Common myeloid progenitor, CD34-positive (primary cell): ENCODE results near the gene ZNF331.

Experiments used
- CTCF ChIA-PET: fragments of 350-600 bp; sonication (Branson Sonifier 250); formaldehyde crosslinking; loops from one replicate; lab custom pipeline; 2021; ENCODE audit warnings: antibody characterized with exemption; lab: Charles Lee
- POLR2A ChIA-PET: fragments of 350-600 bp; sonication (Branson Sonifier 250); formaldehyde crosslinking; loops from one replicate; lab custom pipeline; 2021; ENCODE audit warnings: antibody characterized with exemption; lab: Charles Lee
- DNase-seq, 3 donors: peaks; one replicate each; pipeline versions ENCODE4 v3.0.0 to v3.0.0-alpha.2; 2013
- H3K27ac ChIP-seq, 2 experiments: 1 replicate in 1 of 2; 2 replicates in 1 of 2; pipeline ENCODE4 v1.7.0; 2013; ENCODE audit warnings: inconsistent platforms in 2 of 2, low read length in 2 of 2, mild to moderate bottlenecking in 2 of 2, low read depth in 1 of 2, moderate library complexity in 1 of 2; ENCODE audit not compliant: severe bottlenecking in 2 of 2, insufficient read depth in 1 of 2, poor library complexity in 1 of 2
- H3K27me3 ChIP-seq, 5 experiments: replicated peaks in 2 of 5; 1 replicate in 3 of 5; 2 replicates in 2 of 5; pipeline versions ENCODE4 v1.6.1 to v1.7.0; 2013; ENCODE audit warnings: low read length in 4 of 5, mild to moderate bottlenecking in 2 of 5, moderate library complexity in 2 of 5, inconsistent platforms in 1 of 5; ENCODE audit not compliant: insufficient read depth in 5 of 5, control insufficient read depth in 4 of 5
- H3K36me3 ChIP-seq, 4 experiments: 1 replicate in 2 of 4; 2 replicates in 2 of 4; pipeline versions ENCODE4 v1.6.1 to v1.7.0; 2013; ENCODE audit warnings: low read length in 3 of 4, control low read depth in 1 of 4, mild to moderate bottlenecking in 1 of 4; ENCODE audit not compliant: control insufficient read depth in 4 of 4, insufficient read depth in 4 of 4
- H3K4me1 ChIP-seq, 4 experiments: 1 replicate in 3 of 4; 2 replicates in 1 of 4; pipeline versions ENCODE4 v1.6.1 to v1.7.1; 2013; ENCODE audit warnings: low read length in 3 of 4, mild to moderate bottlenecking in 3 of 4, control low read depth in 1 of 4, inconsistent platforms in 1 of 4, moderate library complexity in 1 of 4; ENCODE audit not compliant: control insufficient read depth in 4 of 4, insufficient read depth in 4 of 4; ENCODE audit errors: control extremely low read depth in 1 of 4
- H3K4me3 ChIP-seq, 7 experiments: 1 replicate in 4 of 7; 2 replicates in 3 of 7; pipeline versions ENCODE4 v1.5.1 to v1.7.0; 2013; ENCODE audit warnings: mild to moderate bottlenecking in 7 of 7, low read length in 6 of 7, moderate library complexity in 6 of 7, inconsistent platforms in 2 of 7, low read depth in 2 of 7, control low read depth in 1 of 7; ENCODE audit not compliant: insufficient read depth in 4 of 7, control insufficient read depth in 1 of 7; ENCODE audit errors: extremely low read depth in 1 of 7
- H3K9me3 ChIP-seq, 5 experiments: 1 replicate in 4 of 5; 2 replicates in 1 of 5; pipeline versions ENCODE4 v1.6.1 to v1.7.1; 2013; ENCODE audit warnings: low read length in 4 of 5, mild to moderate bottlenecking in 2 of 5, inconsistent platforms in 1 of 5, low read depth in 1 of 5, moderate library complexity in 1 of 5; ENCODE audit not compliant: control insufficient read depth in 4 of 5, insufficient read depth in 2 of 5; ENCODE audit errors: control extremely low read depth in 1 of 5
- WGBS: methylation state at CpG from one replicate; pipeline ENCODE4 v1.1.5; 2013; ENCODE audit not compliant: insufficient coverage; 5-methylcytosine and 5-hydroxymethylcytosine counted together

The ZNF331 gene

GRCh38 chr19:53581871-53582279 is 43.9 kb downstream of the ZNF331 start:
- H3K27me3 ChIP-seq: no peaks in the 10 kb centered on the region
- peaks cover 5 to 36% (median 14%) of the 10 kb centered on the region in 5 experiments for H3K9me3 ChIP-seq
- DNase-seq: no peak
- 92% methylated on average over 4 of the region's 6 CpGs for WGBS
- H3K4me1 ChIP-seq: no peaks in the 10 kb centered on the region
- POLR2A ChIA-PET: no interaction called here
- H3K27ac ChIP-seq: no peak overlapping the region
- H3K36me3 ChIP-seq: peaks cover 14 to 25% (median 18%) of the 10 kb centered on the region in 4 experiments
- CTCF ChIA-PET: no interaction called here
- H3K4me3 ChIP-seq: no peak overlapping the region

- H3K9me3 ChIP-seq: peaks cover 0 to 23% (median 3%) of the 10 kb centered on the region in 5 experiments
- no peak overlapping the region for H3K27ac ChIP-seq
- ChIA-PET CTCF (interaction anchor here (0.7 kb wide), 1 partner anchor 363 kb away, joined by 3 read pairs; no protein-coding TSS in a partner anchor), POLR2A (interaction anchor here (0.6 kb wide), 1 partner anchor 15 kb away, joined by 4 read pairs; no protein-coding TSS in a partner anchor)
- peaks cover 1 to 12% (median 5%) of the 10 kb centered on the region in 4 experiments for H3K36me3 ChIP-seq
- H3K27me3 ChIP-seq: no peaks in the 10 kb centered on the region
- no peak for DNase-seq
- no peaks in the 10 kb centered on the region for H3K4me1 ChIP-seq
- WGBS: 100% methylated on average over 2 of the region's 3 CpGs
- no peak overlapping the region for H3K4me3 ChIP-seq
Observed at GRCh38 chr19:53583181-53583580, 45.2 kb downstream of the ZNF331 start.

GRCh38 chr19:53586277-53586691 is 48.3 kb downstream of the ZNF331 start:
- DNase-seq: no peak
- CTCF ChIA-PET: interaction anchor here (0.6 to 1.6 kb wide), 2 partner anchors 14 to 160 kb away, joined by 3 to 4 read pairs; no protein-coding TSS in a partner anchor
- peaks cover 0 to 4% (median 0%) of the 10 kb centered on the region in 5 experiments for H3K9me3 ChIP-seq
- POLR2A ChIA-PET: no interaction called here
- H3K27me3 ChIP-seq: no peaks in the 10 kb centered on the region
- no peak overlapping the region for H3K4me3 ChIP-seq
- WGBS: 100% methylated on average over 3 of the region's 6 CpGs
- H3K4me1 ChIP-seq: no peaks in the 10 kb centered on the region
- no peak overlapping the region for H3K27ac ChIP-seq
- H3K36me3 ChIP-seq: no peaks in the 10 kb centered on the region

- Histone ChIP-seq H3K27ac (no peak overlapping the region), H3K4me1 (no peaks in the 10 kb centered on the region), H3K4me3 (no peak overlapping the region), H3K9me3 (no peaks in the 10 kb centered on the region), H3K36me3 (no peaks in the 10 kb centered on the region), H3K27me3 (no peaks in the 10 kb centered on the region)
- DNase-seq: no peak
- POLR2A ChIA-PET: interaction anchor here (0.6 kb wide), 1 partner anchor 16 kb away, joined by 3 read pairs; no protein-coding TSS in a partner anchor
- WGBS: 93% methylated on average over 13 of the region's 14 CpGs
- CTCF ChIA-PET: interaction anchor here (0.8 to 1.1 kb wide), 4 partner anchors 10 to 198 kb away, joined by 3 to 4 read pairs (median 3); no protein-coding TSS in a partner anchor
Observed at GRCh38 chr19:53594811-53595509, 57.0 kb downstream of the ZNF331 start.

GRCh38 chr19:53595510-53595867 is 57.5 kb downstream of the ZNF331 start:
- H3K27me3 ChIP-seq: no peaks in the 10 kb centered on the region
- CTCF ChIA-PET: interaction anchor here (0.8 to 1.1 kb wide), 3 partner anchors 22 to 197 kb away, joined by 3 to 4 read pairs (median 3); no protein-coding TSS in a partner anchor
- no peaks in the 10 kb centered on the region for H3K9me3 ChIP-seq
- H3K27ac ChIP-seq: no peak overlapping the region
- 96% methylated on average over 9 of the region's 9 CpGs for WGBS
- no peaks in the 10 kb centered on the region for H3K4me1 ChIP-seq
- H3K36me3 ChIP-seq: no peaks in the 10 kb centered on the region
- POLR2A ChIA-PET: interaction anchor here (0.6 kb wide), 1 partner anchor 16 kb away, joined by 3 read pairs; no protein-coding TSS in a partner anchor
- H3K4me3 ChIP-seq: no peak overlapping the region
- no peak for DNase-seq

- Histone ChIP-seq H3K4me3 (no peak overlapping the region), H3K27ac (no peak overlapping the region), H3K36me3 (no peaks in the 10 kb centered on the region), H3K9me3 (no peaks in the 10 kb centered on the region), H3K27me3 (no peaks in the 10 kb centered on the region), H3K4me1 (no peaks in the 10 kb centered on the region)
- ChIA-PET CTCF (interaction anchor here (1.1 kb wide), 1 partner anchor 22 kb away, joined by 4 read pairs; no protein-coding TSS in a partner anchor), POLR2A (no interaction called here)
- no peak for DNase-seq
- 100% methylated on average over 5 of the region's 9 CpGs for WGBS
Observed at GRCh38 chr19:53596056-53596455, 58.1 kb downstream of the ZNF331 start.

- ChIA-PET POLR2A (no interaction called here), CTCF (interaction anchor here (2.0 kb wide), 1 partner anchor 149 kb away, joined by 5 read pairs; no protein-coding TSS in a partner anchor)
- Histone ChIP-seq H3K27ac (no peak overlapping the region), H3K9me3 (no peaks in the 10 kb centered on the region), H3K36me3 (no peaks in the 10 kb centered on the region), H3K27me3 (no peaks in the 10 kb centered on the region), H3K4me3 (no peak overlapping the region), H3K4me1 (no peaks in the 10 kb centered on the region)
- 97% methylated on average over 11 of the region's 12 CpGs for WGBS
- DNase-seq: no peak
Observed at GRCh38 chr19:53597023-53597422, 59.1 kb downstream of the ZNF331 start.
